ENCODE measurements around the gene SSH3.
A peak's percentile ranks its signal among the peaks of the same experiment; 100 is the strongest.

SSH3 gene

DNA sequence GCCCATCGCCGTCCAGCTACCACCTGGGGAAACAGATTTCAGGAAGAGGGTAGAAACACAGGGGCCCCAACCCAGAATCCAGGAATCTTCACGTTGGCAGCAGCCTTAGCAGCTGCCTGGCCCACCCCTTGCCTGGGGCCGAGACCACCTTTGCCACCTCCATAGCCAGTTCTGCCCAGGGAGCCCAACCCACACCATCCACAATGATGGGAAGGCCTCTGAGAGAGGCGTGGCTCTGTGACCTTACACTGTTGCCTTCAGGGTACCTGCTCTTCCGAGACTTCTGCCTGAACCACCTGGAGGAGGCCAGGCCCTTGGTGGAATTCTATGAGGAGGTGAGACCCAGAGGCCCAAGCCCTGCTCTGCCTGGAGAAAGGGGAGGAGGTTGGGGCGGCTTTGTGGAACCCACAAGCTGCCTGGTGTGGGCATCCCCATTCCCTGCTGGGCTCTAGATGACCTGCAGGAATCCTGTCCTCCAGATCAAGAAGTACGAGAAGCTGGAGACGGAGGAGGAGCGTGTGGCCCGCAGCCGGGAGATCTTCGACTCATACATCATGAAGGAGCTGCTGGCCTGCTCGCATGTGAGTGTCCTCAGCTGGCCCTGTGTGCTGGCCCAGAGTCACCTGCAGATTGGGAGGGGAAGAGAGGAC, 24.3 kb upstream of the SSH3 start:
- H3K27ac ChIP-seq: no peak overlapping the region
- no peak for DNase-seq (ENCODE audit: low read depth, low spot score)

GRCh38 chr11:67279589-67280340, 23.6 kb upstream of the SSH3 start:
- H3K27ac ChIP-seq: no peak overlapping the region
- no peak for DNase-seq (ENCODE audit: low read depth, low spot score)

DNA sequence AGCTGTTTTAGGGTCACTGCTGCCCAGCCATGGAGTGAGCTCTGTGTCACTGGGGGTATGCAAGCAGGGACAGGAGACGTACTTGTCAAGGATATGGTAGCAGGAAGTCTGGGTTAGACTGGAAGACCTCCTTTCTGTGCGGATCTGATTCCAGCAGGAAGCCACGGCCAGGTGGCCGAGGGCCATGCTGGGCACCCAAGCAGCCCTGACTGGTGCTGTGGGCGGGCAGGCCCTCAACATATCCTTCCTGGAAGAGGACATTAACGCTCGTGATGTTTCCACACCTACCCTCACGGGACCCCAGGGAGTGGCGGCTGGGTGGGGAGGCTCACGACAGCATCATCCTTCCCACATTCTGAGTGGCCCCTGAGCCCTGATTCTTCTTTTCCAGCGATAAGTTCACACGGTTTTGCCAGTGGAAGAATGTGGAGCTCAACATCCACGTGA, 23.0 kb upstream of the SSH3 start:
- H3K27ac ChIP-seq: no peak overlapping the region
- DNase-seq (ENCODE audit: low read depth, low spot score): no peak

GRCh38 chr11:67280788-67281551, 22.4 kb upstream of the SSH3 start:
- no peak overlapping the region for H3K27ac ChIP-seq
- no peak for DNase-seq (ENCODE audit: low read depth, low spot score)

- H3K27ac ChIP-seq: no peak overlapping the region
These were observed 21.7 kb upstream of the SSH3 start for GRCh38 chr11:67281552-67282150.

DNA sequence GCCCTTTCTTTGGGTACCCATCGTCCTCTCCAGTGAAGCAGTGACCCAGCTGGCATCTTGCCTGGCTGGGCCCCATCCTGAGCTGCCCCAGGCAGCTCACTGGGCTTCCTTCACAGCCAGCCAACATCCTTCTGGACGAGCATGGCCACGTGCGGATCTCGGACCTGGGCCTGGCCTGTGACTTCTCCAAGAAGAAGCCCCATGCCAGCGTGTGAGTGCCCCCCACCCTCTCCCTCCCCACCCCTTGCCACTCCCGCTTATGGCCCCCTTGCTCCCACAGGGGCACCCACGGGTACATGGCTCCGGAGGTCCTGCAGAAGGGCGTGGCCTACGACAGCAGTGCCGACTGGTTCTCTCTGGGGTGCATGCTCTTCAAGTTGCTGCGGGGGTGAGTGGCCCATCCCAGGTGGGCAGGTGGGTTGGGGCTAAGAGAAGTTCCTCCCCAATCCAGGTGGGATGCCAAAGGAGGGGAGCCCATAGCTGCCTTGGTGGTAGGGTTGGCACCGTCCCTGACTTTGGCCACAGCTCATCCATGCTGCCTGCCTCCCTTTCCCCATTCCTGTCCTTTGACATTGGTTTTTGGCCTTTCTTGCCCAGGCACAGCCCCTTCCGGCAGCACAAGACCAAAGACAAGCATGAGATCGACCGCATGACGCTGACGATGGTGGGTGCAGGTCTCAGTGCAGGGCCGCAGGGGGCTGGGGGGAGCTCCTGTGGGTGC, 21.0 kb upstream of the SSH3 start:
- no peak for DNase-seq (ENCODE audit: low read depth, low spot score)
- H3K27ac ChIP-seq: no peak overlapping the region

More at GRCh38 chr11:67281552-67282150, 21.7 kb upstream of the SSH3 start:
- DNase-seq (ENCODE audit: low read depth, low spot score): no peak

- H3K27ac ChIP-seq: no peak overlapping the region
These were observed 20.4 kb upstream of the SSH3 start for GRCh38 chr11:67282876-67283371.

GRCh38 chr11:67283481-67283963, 19.8 kb upstream of the SSH3 start:
- DNase-seq (ENCODE audit: low read depth, low spot score): no peak
- no peak overlapping the region for H3K27ac ChIP-seq

More at GRCh38 chr11:67282876-67283371, 20.4 kb upstream of the SSH3 start:
- DNase-seq (ENCODE audit: low read depth, low spot score): no peak

- no peak overlapping the region for H3K27ac ChIP-seq
- no peak for DNase-seq (ENCODE audit: low read depth, low spot score)
These were observed 18.4 kb upstream of the SSH3 start for GRCh38 chr11:67284811-67285540.

- DNase-seq (ENCODE audit: low read depth, low spot score): no peak
These were observed 17.5 kb upstream of the SSH3 start for GRCh38 chr11:67285541-67286498.

GRCh38 chr11:67286621-67287333, 16.6 kb upstream of the SSH3 start:
- peak overlapping the region; percentile 91 for H3K27ac ChIP-seq
- no peak for DNase-seq (ENCODE audit: low read depth, low spot score)

More at GRCh38 chr11:67285541-67286498, 17.5 kb upstream of the SSH3 start:
- H3K27ac ChIP-seq: no peak overlapping the region

GRCh38 chr11:67287355-67288197, 15.8 kb upstream of the SSH3 start:
- DNase-seq (ENCODE audit: low read depth, low spot score): no peak

DNA sequence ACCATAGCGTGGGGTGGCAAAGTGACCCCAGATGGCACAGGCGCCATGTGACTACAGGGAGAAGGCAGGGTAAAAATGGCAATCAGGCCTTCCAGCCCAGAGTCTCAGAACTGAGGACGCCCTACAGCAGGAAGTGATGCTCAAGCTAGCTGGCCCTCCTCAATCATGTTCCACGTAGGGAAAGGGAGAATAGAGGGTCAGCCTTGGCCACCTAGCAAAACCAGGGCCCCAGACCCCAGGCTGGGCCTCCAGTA, 15.2 kb upstream of the SSH3 start:
- DNase-seq (ENCODE audit: low read depth, low spot score): no peak
- peak overlapping the region; percentile 91 for H3K27ac ChIP-seq

More at GRCh38 chr11:67287355-67288197, 15.8 kb upstream of the SSH3 start:
- H3K27ac ChIP-seq: peak overlapping the region; percentile 91

DNA sequence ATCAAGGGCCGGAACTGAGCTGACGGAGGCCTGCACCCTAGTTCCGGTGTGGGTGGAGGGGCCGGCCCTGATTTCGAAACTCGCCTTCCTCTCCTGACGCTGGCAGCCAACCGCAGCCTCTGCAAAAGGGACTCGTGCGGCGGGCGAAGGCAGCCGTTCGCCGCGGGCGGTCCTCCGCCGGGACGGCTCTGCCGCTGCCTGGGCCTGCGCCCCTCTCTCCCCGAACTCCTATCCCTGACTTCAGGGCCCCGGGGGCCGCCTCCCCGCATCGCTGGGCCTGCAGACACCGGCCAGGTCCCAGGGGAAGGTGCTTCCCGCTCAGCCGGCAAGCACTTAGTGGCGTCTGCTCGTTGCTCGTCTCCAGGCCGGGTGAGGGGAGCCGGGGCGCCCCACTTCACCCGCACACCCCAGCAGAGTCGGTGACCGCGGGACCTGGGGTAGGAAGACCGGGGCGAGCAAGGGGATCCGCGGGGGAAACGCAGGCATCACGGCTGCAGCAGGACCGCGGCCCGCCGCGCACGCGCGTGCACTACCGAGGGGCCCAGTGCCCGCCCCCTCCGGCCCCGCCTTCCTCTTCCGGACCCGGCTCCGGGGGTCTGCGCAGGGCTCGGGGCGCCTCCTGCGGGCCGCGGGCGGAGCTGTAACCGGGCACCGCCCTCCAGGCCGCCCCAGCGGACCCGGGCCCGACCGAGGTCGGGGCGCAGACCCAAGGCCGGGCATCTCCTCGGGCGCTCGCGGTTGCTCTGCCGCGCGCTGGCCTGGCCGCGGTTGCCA, 14.7 kb upstream of the SSH3 start:
- peak overlapping the region; percentile 91 for H3K27ac ChIP-seq
- DNase-seq (ENCODE audit: low read depth, low spot score): peak; percentile 37

DNA sequence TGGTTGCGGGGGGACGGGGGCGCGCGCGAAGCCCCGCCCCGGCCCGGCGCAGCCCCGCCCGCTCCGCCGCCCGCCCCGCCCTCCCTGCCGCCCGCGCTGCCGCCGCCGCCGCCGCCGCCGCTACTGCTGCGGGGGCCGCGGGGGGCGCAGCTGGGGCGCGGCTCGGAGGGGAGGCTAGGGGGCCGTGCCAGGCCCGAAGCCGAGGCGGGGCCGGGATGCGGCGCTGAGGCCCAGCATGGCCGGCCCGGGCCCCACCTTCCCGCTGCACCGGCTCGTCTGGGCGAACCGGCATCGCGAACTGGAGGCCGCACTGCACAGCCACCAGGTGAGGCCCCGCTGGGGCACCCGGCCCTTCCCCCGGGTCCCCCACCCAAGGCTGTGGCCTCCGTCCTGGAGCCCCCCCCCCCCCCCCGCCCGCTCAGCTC, 14.1 kb upstream of the SSH3 start, which contains the start of gene ANKRD13D:
Gene ANKRD13D, plus strand, starts transcription at position 78 of the 425 bp plus-strand sequence. Its CDS starts 158 bp downstream, at position 236.
- H3K27ac ChIP-seq: peak within 1 kb of the TSS; percentile 91
- DNase-seq (ENCODE audit: low read depth, low spot score): no peak
